Dermis microvascular lymphatic vessel endothelial cell (primary cell): ENCODE measurements around the gene JMJD7. TPM values are rescaled to one million over a fixed set of nuclear protein-coding genes. Genes with fewer than 3 reads are reported as not detected.

ENCODE experiments used
- DNase-seq, 2 donors: peaks; one replicate each; pipeline versions ENCODE4 v3.0.0 to v3.0.0-alpha.2; 2010; ENCODE audit warnings: low read depth in 2 of 2
- total RNA-seq: library from RNA; depleted of rRNA; stranded (reverse); fragments of >200 nt; gene quantifications from 2 replicates; pipeline ENCODE4 v1.2.1, GENCODE V29; 2014

JMJD7 gene
- total RNA-seq, 1 donor from 2014 or later, result 2.4 TPM

GRCh38 chr15:41862515-41863116 lies 34.7 kb downstream of the JMJD7 start:
- DNase-seq, result no peak

- DNase-seq, result no peak
Measured at GRCh38 chr15:41865490-41866055, 37.7 kb downstream of the JMJD7 start.

GRCh38 chr15:41866263-41866703 lies 38.4 kb downstream of the JMJD7 start:
- DNase-seq, result no peak

- no peak for DNase-seq
Measured at GRCh38 chr15:41866872-41867579, 39.1 kb downstream of the JMJD7 start.

GRCh38 chr15:41868321-41868720 lies 40.4 kb downstream of the JMJD7 start:
- DNase-seq, result no peak

- no peak for DNase-seq
Measured at GRCh38 chr15:41869770-41870688, 42.1 kb downstream of the JMJD7 start.

- no peak for DNase-seq
Measured at GRCh38 chr15:41870689-41871081, 42.8 kb downstream of the JMJD7 start.

- DNase-seq, result no peak
Measured at GRCh38 chr15:41871175-41871905, 43.4 kb downstream of the JMJD7 start.

GRCh38 chr15:41872166-41872747 lies 44.4 kb downstream of the JMJD7 start:
- DNase-seq, result no peak

GRCh38 chr15:41873711-41874110 lies 45.8 kb downstream of the JMJD7 start:
- no peak for DNase-seq

GRCh38 chr15:41874736-41875135 lies 46.8 kb downstream of the JMJD7 start:
- no peak for DNase-seq

GRCh38 chr15:41876007-41876406 lies 48.1 kb downstream of the JMJD7 start:
- DNase-seq, result no peak

GRCh38 chr15:41876689-41877088 lies 48.8 kb downstream of the JMJD7 start:
- DNase-seq, result no peak

GRCh38 chr15:41877631-41878354 lies 49.9 kb downstream of the JMJD7 start:
- no peak for DNase-seq

- DNase-seq, result no peak
Measured at GRCh38 chr15:41878355-41878699, 50.4 kb downstream of the JMJD7 start.

- DNase-seq, result no peak
Measured at GRCh38 chr15:41879321-41879845, 51.5 kb downstream of the JMJD7 start.

- DNase-seq, result no peak
Measured at GRCh38 chr15:41880156-41880877, 52.4 kb downstream of the JMJD7 start.

GRCh38 chr15:41881086-41881485 lies 53.2 kb downstream of the JMJD7 start:
- DNase-seq, result no peak

- no peak for DNase-seq
Measured at GRCh38 chr15:41881550-41881919, 53.6 kb downstream of the JMJD7 start.
